Adrenal gland (tissue), 12 donors: ENCODE results near the gene RAB6B. TPM values are rescaled to one million over a fixed set of nuclear protein-coding genes. Genes with fewer than 3 reads are reported as not detected.

Experiments
- DNase-seq, 7 donors: peaks; one replicate each; pipeline ENCODE4 v3.0.0-alpha.2; 2019 to 2020
- H3K27ac ChIP-seq, 5 donors: fragments of 200-600 bp; sonication (generic) in 4 of 5; 1 replicate in 3 of 5; 2 replicates in 2 of 5; pipeline versions ENCODE4 v1.5.1 to v1.8.0; 2016 to 2020; ENCODE audit warnings: mild to moderate bottlenecking in 1 of 5
- H3K27me3 ChIP-seq: fragments of 200-600 bp; 2 replicates; pipeline ENCODE4 v1.8.0; 2021
- H3K36me3 ChIP-seq, 2 donors: fragments of 200-600 bp; replicated peaks in 1 of 2; 1 replicate in 1 of 2; 2 replicates in 1 of 2; pipeline versions ENCODE4 v1.5.1 to v1.8.0; 2018 to 2022
- H3K4me1 ChIP-seq, 2 donors: fragments of 200-600 bp; replicated peaks in 1 of 2; 1 replicate in 1 of 2; 2 replicates in 1 of 2; pipeline versions ENCODE4 v1.5.1 to v1.8.0; 2018 to 2021
- H3K4me3 ChIP-seq, 4 donors: fragments of 200-600 bp; sonication (generic) in 3 of 4; one replicate each; pipeline ENCODE4 v1.5.1; 2016 to 2018
- H3K9me3 ChIP-seq, 3 donors: fragments of 200-600 bp; sonication (generic) in 1 of 3; replicated peaks in 1 of 3; 1 replicate in 2 of 3; 2 replicates in 1 of 3; pipeline versions ENCODE4 v1.5.1 to v1.8.0; 2016 to 2021
- POLR2A ChIP-seq, 2 donors: fragments of 450-650 bp; IDR thresholded peaks; one replicate each; pipeline ENCODE4 v1.6.1; 2017; ENCODE audit warnings: antibody characterized with exemption in 2 of 2, mild to moderate bottlenecking in 2 of 2, moderate library complexity in 1 of 2
- WGBS, 4 donors: extraction: QIAGEN DNeasy Blood & Tissue Kit in 2 of 4; methylation state at CpG; one replicate each; pipeline versions ENCODE4 v1.1.5 to v1.1.7; 2013 to 2017; 5-methylcytosine and 5-hydroxymethylcytosine counted together
- intact Hi-C, 2 donors: fragments of 100-400 bp; cut with DNase I; formaldehyde crosslinking; loops; one replicate each; pipeline versions ENCODE4 v1.14.1 to v1.15.0; 2022 to 2023
- polyA plus RNA-seq, 3 donors: library from polyadenylated mRNA; stranded (reverse); fragments of 200-250 nt in 2 of 3; fragments of 350-450 nt in 1 of 3; fragmentation: Illumina TruSeq in 1 of 3; extraction: RNeasy Lipid Tissue Mini Kit (QIAGEN cat#74804) in 1 of 3; gene quantifications; one replicate each; pipeline ENCODE4 v1.2.3, GENCODE V29; 2013 to 2014
- total RNA-seq, 9 donors: library from RNA; depleted of rRNA in 4 of 9; stranded (reverse); fragments of >200 nt in 4 of 9; fragments of 120-200 nt in 1 of 9; fragmentation: NEBNext Ultra II Directional in 1 of 9; extraction: Animal tissue kit (Norgen Biotek cat#: 25700) in 1 of 9; gene quantifications; one replicate each; pipeline versions ENCODE4 v1.1.0 to v1.2.4, GENCODE V29; 2013 to 2023
- TF ChIP-seq, protein P1 (sequence below), 6 experiments: fragments of 450-650 bp in 4 of 6; fragments of 200-600 bp in 2 of 6; sonication (generic) in 1 of 6; IDR thresholded peaks; 1 replicate in 5 of 6; 2 replicates in 1 of 6; pipeline versions ENCODE4 v1.5.1 to v1.8.0; 2016 to 2021; ENCODE audit warnings: antibody characterized with exemption in 6 of 6, mild to moderate bottlenecking in 2 of 6, moderate library complexity in 1 of 6
- donor health status: healthy with polysubstance abuse.
- donor health status: Bipolar disorder and iron deficiency.
- donor health status: DM: yes; HTN: yes; CAD: no.
- donor health status: DM: no; HTN: no; CAD: no.
- donor health status: DM: no; HTN: no; CAD: no.
- donor health status: DM: yes; HTN: yes; CAD: no.

Gene RAB6B
- total and polyA plus RNA-seq, 12 donors = 1.4 to 14.5 (median 4.3) TPM

DNA sequence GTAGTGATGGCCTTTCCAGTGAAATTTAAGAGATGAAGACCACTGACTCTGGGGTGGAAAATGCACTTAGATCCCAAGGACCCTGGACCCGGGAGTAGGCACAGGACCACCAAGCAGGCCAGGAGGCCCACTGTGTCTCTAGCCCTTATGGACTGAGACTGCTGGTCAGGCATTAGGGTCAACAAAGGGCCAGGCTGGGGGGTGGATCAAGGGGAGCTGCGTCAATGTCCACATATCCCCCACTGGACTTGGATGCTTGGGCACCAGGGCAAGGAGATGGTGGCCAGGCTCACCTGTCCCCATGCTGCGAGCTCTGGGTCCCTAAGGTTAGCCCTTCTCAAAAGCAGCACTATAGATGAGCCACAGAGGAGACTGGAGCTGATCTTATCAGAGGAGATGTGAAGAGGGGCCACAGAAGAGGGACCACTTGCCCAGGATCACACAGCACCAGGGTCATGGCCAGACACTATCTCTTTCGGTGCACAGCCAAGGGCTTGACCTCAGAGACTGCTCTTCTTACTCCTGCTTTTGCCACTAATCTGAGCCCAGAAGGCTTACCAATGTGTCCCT lies 14.7 kb downstream of the RAB6B start:
- peaks cover 0 to 7% (median 0%) of the 10 kb centered on the region in 3 donors for H3K9me3 ChIP-seq
- H3K4me1 ChIP-seq = no peaks in the 10 kb centered on the region
- H3K4me3 ChIP-seq = no peak overlapping the region
- DNase-seq = peak in 2 of 7 donors; percentile 11 to 41
- no peaks in the 10 kb centered on the region for H3K36me3 ChIP-seq
- no peaks in the 10 kb centered on the region for H3K27me3 ChIP-seq
- no peak overlapping the region for H3K27ac ChIP-seq
- 92 to 100% (median 95%) methylated on average over 2 to 4 of the region's 4 CpGs for WGBS, 4 donors
- TF ChIP-seq POLR2A (IDR thresholded peaks at IDR 0.05) = no peak
- TF ChIP-seq, protein P1, sequence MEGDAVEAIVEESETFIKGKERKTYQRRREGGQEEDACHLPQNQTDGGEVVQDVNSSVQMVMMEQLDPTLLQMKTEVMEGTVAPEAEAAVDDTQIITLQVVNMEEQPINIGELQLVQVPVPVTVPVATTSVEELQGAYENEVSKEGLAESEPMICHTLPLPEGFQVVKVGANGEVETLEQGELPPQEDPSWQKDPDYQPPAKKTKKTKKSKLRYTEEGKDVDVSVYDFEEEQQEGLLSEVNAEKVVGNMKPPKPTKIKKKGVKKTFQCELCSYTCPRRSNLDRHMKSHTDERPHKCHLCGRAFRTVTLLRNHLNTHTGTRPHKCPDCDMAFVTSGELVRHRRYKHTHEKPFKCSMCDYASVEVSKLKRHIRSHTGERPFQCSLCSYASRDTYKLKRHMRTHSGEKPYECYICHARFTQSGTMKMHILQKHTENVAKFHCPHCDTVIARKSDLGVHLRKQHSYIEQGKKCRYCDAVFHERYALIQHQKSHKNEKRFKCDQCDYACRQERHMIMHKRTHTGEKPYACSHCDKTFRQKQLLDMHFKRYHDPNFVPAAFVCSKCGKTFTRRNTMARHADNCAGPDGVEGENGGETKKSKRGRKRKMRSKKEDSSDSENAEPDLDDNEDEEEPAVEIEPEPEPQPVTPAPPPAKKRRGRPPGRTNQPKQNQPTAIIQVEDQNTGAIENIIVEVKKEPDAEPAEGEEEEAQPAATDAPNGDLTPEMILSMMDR (IDR thresholded peaks at IDR 0.05) = no peak
- intact Hi-C loops = no loop called here

DNA sequence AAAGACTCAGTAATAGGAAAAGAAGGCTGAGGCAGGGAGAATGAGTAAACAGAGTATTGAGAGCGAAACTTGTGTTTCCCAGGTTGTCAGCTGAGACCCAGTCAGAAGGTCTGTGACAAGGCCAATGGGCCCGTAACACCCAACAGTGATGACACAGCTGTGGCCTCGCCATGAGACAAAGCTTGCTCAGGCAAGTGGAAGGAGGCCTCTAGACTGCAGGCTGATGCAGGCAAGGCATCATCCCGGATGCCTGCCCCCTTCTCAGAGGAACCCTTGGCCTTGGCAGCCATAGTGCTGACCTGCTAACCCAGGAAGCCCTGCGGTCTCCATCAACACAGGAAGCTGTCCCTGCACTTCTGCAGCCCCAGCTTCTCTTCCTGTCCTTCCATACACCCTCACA lies 15.4 kb downstream of the RAB6B start:
- Histone ChIP-seq H3K27ac (no peak overlapping the region), H3K36me3 (no peaks in the 10 kb centered on the region), H3K4me3 (no peak overlapping the region), H3K4me1 (no peaks in the 10 kb centered on the region), H3K9me3 (peaks cover 0 to 7% (median 0%) of the 10 kb centered on the region in 3 donors), H3K27me3 (no peaks in the 10 kb centered on the region)
- 61 to 66% (median 65%) methylated on average over 5 of the region's 5 CpGs for WGBS, 4 donors
- peak in 5 of 7 donors; percentile 17 to 53 (median 29) for DNase-seq
- intact Hi-C loops = no loop called here
- no peak for TF ChIP-seq POLR2A (IDR thresholded peaks at IDR 0.05)
- TF ChIP-seq, protein P1 (IDR thresholded peaks at IDR 0.05) = no peak

DNA sequence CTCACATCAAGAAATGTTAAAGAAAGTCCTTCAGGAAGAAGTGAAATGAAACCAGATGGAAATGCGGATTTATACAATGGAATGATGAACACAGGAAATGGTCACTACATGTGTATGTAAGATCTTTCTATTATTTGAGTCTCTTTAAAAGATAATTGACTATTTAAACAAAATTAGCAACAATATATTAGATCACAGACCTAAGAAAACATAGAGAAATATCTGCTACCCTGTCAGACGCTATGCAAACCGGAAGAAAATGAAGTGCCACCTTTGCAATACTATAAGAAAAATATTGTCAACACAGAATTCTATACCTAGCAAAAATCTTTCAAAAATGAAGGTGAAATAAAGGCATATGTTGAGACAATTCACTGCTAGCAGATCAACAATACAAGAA lies 17.2 kb downstream of the RAB6B start:
- peaks cover 0 to 7% (median 0%) of the 10 kb centered on the region in 3 donors for H3K9me3 ChIP-seq
- intact Hi-C loops = no loop called here
- no peak overlapping the region for H3K4me3 ChIP-seq
- H3K4me1 ChIP-seq = no peaks in the 10 kb centered on the region
- no peaks in the 10 kb centered on the region for H3K27me3 ChIP-seq
- 87 to 95% (median 91%) methylated on average over 3 of the region's 3 CpGs for WGBS, 4 donors
- H3K36me3 ChIP-seq = no peaks in the 10 kb centered on the region
- no peak for DNase-seq
- H3K27ac ChIP-seq = no peak overlapping the region
- TF ChIP-seq, protein P1 (IDR thresholded peaks at IDR 0.05) = no peak
- no peak for TF ChIP-seq POLR2A (IDR thresholded peaks at IDR 0.05)

DNA sequence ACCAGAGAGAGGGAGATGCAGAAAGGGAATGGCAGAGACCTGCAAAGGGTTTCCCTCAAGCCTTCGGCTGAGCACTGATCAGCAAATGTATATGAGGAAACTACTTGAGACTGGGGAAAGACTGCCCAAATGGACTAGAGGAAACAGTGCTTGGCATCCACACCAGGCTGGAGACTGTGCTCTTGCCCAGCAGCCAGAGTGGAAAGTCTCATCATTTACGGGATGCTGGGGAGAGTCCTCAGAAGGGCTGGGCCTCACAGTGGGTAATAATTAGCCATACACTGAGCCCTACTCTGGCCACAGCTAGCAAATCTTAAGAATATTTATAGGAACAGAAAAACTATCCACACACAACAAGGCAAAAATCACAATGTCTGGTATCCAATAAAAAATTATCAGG lies 18.5 kb downstream of the RAB6B start:
- DNase-seq = no peak
- TF ChIP-seq, protein P1 (IDR thresholded peaks at IDR 0.05) = no peak
- no peak for TF ChIP-seq POLR2A (IDR thresholded peaks at IDR 0.05)
- intact Hi-C loops = no loop called here
- WGBS, 4 donors = 77 to 100% (median 90%) methylated on average over 2 of the region's 2 CpGs
- no peak overlapping the region for H3K27ac ChIP-seq
- no peaks in the 10 kb centered on the region for H3K4me1 ChIP-seq
- no peaks in the 10 kb centered on the region for H3K27me3 ChIP-seq
- no peaks in the 10 kb centered on the region for H3K36me3 ChIP-seq
- no peak overlapping the region for H3K4me3 ChIP-seq
- H3K9me3 ChIP-seq = peaks cover 0 to 7% (median 0%) of the 10 kb centered on the region in 3 donors
